GM10266 (cell line): Measurements from ENCODE around the gene OR13G1.

ENCODE experiments used
- DNase-seq: peaks from one replicate; pipeline ENCODE4 v3.0.0; 2012; ENCODE audit errors: extremely low spot score
- CTCF ChIP-seq: IDR thresholded peaks from 2 replicates; pipeline ENCODE4 v1.5.1; 2012; ENCODE audit warnings: mild to moderate bottlenecking, low read depth; ENCODE audit not compliant: control insufficient read depth, insufficient read depth; ENCODE audit errors: missing control alignments

OR13G1 gene

GRCh38 chr1:247638781-247639180, 40.8 kb downstream of the OR13G1 start:
- TF ChIP-seq CTCF = no peak
- no peak for DNase-seq

- TF ChIP-seq CTCF = no peak
- DNase-seq = no peak
These were observed 41.5 kb downstream of the OR13G1 start for GRCh38 chr1:247638011-247638410.

GRCh38 chr1:247627951-247628350, 51.6 kb downstream of the OR13G1 start:
- DNase-seq = no peak
- no peak for TF ChIP-seq CTCF
